Pancreas (tissue), 10 donors: ENCODE measurements around the gene GSTM4. TPM values are rescaled to one million over a fixed set of nuclear protein-coding genes. Genes with fewer than 3 reads are reported as not detected.

Experiments
- ATAC-seq, 4 donors: fragments of 200-7000 bp; cut with Tn5 transposase; one replicate each; pipeline versions ENCODE4 v1.8.0 to v1.9.1; 2020; ENCODE audit warnings: mild to moderate bottlenecking in 4 of 4, moderate library complexity in 4 of 4
- DNase-seq, 6 donors: peaks; one replicate each; pipeline ENCODE4 v3.0.0-alpha.2; 2020
- FAIRE-seq: peaks from 2 replicates; lab custom pipeline; 2012; peaks lifted over from hg19 to GRCh38; lab: Jason Lieb, UNC
- H3K27ac ChIP-seq, 4 donors: fragments of 200-600 bp; sonication (generic); 1 replicate in 3 of 4; 2 replicates in 1 of 4; pipeline versions ENCODE4 v1.5.0 to v1.8.0; 2020
- H3K27me3 ChIP-seq, 4 donors: fragments of 200-600 bp; one replicate each; pipeline ENCODE4 v1.8.0; 2021
- H3K36me3 ChIP-seq, 3 donors: fragments of 200-600 bp; sonication (generic) in 1 of 3; one replicate each; pipeline versions ENCODE4 v1.5.0 to v1.8.0; 2020 to 2021
- H3K4me1 ChIP-seq, 3 donors: fragments of 200-600 bp; one replicate each; pipeline ENCODE4 v1.8.0; 2021
- H3K4me3 ChIP-seq, 4 donors: fragments of 200-600 bp; sonication (generic) in 2 of 4; one replicate each; pipeline versions ENCODE4 v1.5.0 to v1.8.0; 2020 to 2021
- H3K9me3 ChIP-seq, 4 donors: fragments of 200-600 bp; one replicate each; pipeline ENCODE4 v1.8.0; 2021
- WGBS, 2 donors: extraction: QIAGEN DNeasy Blood & Tissue Kit; methylation state at CpG; one replicate each; pipeline ENCODE4 v1.1.7; 2013; 5-methylcytosine and 5-hydroxymethylcytosine counted together
- intact Hi-C, 3 donors: fragments of 100-400 bp; cut with DNase I; formaldehyde crosslinking; loops; one replicate each; pipeline versions ENCODE4 v1.11.1 to v1.14.2; 2022
- polyA plus RNA-seq, 2 donors: library from polyadenylated mRNA; stranded (reverse); fragments of 200-250 nt; gene quantifications; one replicate each; pipeline ENCODE4 v1.2.3, GENCODE V29; 2013
- total RNA-seq, 6 donors: library from RNA; stranded (reverse); fragmentation: NEBNext Ultra II Directional in 4 of 6; extraction: Animal tissue kit (Norgen Biotek cat#: 25700) in 4 of 6; gene quantifications; one replicate each; pipeline versions ENCODE4 v1.2.1 to v1.2.4, GENCODE V29; 2021 to 2023
- TF ChIP-seq, protein P1 (sequence below), 4 donors: fragments of 200-600 bp; sonication (generic) in 3 of 4; IDR thresholded peaks; one replicate each; pipeline versions ENCODE4 v1.5.0 to v1.8.0; 2021; ENCODE audit warnings: antibody characterized with exemption in 4 of 4
- donor health status: healthy with polysubstance abuse.
- donor health status: DM: no; HTN: no; CAD: no; lungs with moderate emphysema.
- donor health status: DM: no; HTN: no; CAD: no.
- donor health status: control.
- donor health status: control.
- donor health status: Bipolar disorder and iron deficiency.
- donor health status: DM: yes; HTN: yes; CAD: no.
- donor health status: DM: no; HTN: no; CAD: no.
- donor health status: DM: no; HTN: no; CAD: no.
- donor health status: DM: yes; HTN: yes; CAD: no.

GSTM4 gene
- total and polyA plus RNA-seq, 8 donors: 13.4 to 36.6 (median 19.8) TPM

DNA sequence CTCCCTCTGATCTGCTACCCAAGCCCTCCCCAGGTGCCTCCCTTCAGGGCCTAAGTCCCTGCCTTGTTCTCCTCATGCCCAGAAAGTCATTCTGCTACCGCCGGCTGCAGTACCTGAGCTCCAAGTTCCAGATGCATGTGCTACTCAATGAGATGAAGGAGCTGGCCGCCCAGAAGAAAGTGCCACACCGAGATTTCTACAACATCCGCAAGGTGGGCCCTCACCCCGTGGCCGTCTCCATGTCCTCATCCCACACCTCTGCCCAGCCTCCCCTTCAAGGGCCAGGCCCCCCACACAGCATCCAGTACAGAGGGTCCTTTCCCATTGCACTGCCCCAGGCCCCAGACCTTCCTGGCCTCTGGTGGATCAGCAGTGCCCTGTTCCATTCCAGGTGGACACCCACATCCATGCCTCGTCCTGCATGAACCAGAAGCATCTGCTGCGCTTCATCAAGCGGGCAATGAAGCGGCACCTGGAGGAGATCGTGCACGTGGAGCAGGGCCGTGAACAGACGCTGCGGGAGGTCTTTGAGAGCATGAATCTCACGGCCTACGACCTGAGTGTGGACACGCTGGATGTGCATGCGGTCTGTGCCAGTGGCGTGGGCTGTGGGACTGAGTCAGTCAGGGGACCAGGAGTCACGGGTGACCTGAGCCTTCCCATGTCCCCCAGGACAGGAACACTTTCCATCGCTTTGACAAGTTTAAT, 28.1 kb upstream of the GSTM4 start:
- WGBS, 2 donors: 90% methylated on average over 23 of the region's 23 CpGs
- Histone ChIP-seq H3K36me3 (peaks cover 0 to 41% (median 5%) of the 10 kb centered on the region in 3 donors), H3K9me3 (no peaks in the 10 kb centered on the region), H3K4me3 (no peak overlapping the region), H3K27ac (no peak overlapping the region), H3K4me1 (no peaks in the 10 kb centered on the region), H3K27me3 (no peaks in the 10 kb centered on the region)
- peak in 2 of 6 donors; percentile 8 to 52 for DNase-seq
- intact Hi-C loops: loop anchor here in 2 of 3 donors (5.0 kb wide), 1 partner anchor 86 kb away; no protein-coding TSS in a partner anchor
- TF ChIP-seq, protein P1, sequence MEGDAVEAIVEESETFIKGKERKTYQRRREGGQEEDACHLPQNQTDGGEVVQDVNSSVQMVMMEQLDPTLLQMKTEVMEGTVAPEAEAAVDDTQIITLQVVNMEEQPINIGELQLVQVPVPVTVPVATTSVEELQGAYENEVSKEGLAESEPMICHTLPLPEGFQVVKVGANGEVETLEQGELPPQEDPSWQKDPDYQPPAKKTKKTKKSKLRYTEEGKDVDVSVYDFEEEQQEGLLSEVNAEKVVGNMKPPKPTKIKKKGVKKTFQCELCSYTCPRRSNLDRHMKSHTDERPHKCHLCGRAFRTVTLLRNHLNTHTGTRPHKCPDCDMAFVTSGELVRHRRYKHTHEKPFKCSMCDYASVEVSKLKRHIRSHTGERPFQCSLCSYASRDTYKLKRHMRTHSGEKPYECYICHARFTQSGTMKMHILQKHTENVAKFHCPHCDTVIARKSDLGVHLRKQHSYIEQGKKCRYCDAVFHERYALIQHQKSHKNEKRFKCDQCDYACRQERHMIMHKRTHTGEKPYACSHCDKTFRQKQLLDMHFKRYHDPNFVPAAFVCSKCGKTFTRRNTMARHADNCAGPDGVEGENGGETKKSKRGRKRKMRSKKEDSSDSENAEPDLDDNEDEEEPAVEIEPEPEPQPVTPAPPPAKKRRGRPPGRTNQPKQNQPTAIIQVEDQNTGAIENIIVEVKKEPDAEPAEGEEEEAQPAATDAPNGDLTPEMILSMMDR (IDR thresholded peaks at IDR 0.05): no peak
- no peak for FAIRE-seq
- ATAC-seq: peak in 1 of 4 donors; percentile 2

DNA sequence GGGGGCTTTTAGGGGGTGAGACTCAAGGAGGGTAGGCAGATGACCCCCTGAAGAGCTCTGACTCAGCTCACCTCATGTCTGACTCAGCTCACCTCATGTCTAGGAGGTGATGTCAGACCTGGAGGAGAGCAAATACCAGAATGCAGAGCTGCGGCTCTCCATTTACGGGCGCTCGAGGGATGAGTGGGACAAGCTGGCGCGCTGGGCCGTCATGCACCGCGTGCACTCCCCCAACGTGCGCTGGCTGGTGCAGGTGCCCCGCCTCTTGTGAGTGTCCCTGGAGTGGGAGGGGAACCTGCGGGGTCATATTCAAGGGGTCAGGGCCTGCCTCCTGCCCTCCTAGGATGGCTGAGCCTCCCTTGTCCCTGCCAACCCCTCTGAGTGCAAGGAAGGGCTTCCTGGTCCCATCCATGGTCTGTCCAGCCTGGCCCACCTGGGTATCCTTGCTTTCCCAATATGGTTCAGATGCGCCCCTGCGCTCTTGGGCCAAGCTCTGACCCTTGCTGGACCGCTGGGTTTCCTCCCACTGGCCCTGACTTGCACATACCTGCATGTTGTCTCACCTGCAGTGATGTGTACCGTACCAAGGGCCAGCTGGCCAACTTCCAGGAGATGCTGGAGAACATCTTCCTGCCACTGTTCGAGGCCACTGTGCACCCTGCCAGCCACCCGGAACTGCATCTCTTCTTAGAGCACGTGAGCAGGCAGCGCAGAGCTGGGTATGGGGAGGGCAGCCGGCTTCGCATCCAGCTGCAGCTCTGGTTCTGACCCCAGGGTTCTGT, 27.2 kb upstream of the GSTM4 start:
- Histone ChIP-seq H3K9me3 (no peaks in the 10 kb centered on the region), H3K27me3 (no peaks in the 10 kb centered on the region), H3K27ac (no peak overlapping the region), H3K4me3 (no peak overlapping the region), H3K36me3 (peaks cover 0 to 41% (median 5%) of the 10 kb centered on the region in 3 donors), H3K4me1 (no peaks in the 10 kb centered on the region)
- intact Hi-C loops: loop anchor here in 2 of 3 donors (5.0 kb wide), 1 partner anchor 86 kb away; no protein-coding TSS in a partner anchor
- 86 to 87% methylated on average over 23 of the region's 23 CpGs for WGBS, 2 donors
- TF ChIP-seq, protein P1 (IDR thresholded peaks at IDR 0.05): no peak
- FAIRE-seq (no peak), DNase-seq (peak in 3 of 6 donors; percentile 21 to 58 (median 38)), ATAC-seq (no peak)

DNA sequence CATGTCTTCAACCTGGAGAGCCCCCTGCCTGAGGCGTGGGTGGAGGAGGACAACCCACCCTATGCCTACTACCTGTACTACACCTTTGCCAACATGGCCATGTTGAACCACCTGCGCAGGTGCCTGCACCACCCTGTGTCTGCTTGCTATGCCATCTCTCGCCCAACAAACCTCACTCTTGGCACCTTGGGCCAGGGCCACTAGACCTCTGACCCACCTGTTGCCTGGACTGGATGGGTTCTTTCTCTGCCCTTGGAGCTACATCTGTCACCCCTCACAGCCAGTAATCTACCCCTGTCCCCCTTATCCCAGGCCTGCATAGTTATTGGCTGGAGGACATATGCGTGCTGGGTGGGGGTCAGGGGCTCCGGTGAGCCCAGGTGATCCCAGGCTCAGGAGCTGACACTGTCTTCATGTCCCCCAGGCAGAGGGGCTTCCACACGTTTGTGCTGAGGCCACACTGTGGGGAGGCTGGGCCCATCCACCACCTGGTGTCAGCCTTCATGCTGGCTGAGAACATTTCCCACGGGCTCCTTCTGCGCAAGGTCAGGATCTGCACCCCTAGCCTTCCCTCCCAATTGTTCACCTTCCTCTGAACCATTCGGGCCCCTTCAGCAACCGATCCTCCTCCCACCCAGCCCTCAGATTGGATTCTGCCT, 26.4 kb upstream of the GSTM4 start:
- FAIRE-seq: no peak
- WGBS, 2 donors: 80 to 86% methylated on average over 10 of the region's 10 CpGs
- intact Hi-C loops: loop anchor here (5.0 to 10.0 kb wide), 3 partner anchors 85 to 355 kb away; partner anchors contain the start of genes AHCYL1 (in 1 of the 3) and GNAI3 (in 1 of the 3)

DNA sequence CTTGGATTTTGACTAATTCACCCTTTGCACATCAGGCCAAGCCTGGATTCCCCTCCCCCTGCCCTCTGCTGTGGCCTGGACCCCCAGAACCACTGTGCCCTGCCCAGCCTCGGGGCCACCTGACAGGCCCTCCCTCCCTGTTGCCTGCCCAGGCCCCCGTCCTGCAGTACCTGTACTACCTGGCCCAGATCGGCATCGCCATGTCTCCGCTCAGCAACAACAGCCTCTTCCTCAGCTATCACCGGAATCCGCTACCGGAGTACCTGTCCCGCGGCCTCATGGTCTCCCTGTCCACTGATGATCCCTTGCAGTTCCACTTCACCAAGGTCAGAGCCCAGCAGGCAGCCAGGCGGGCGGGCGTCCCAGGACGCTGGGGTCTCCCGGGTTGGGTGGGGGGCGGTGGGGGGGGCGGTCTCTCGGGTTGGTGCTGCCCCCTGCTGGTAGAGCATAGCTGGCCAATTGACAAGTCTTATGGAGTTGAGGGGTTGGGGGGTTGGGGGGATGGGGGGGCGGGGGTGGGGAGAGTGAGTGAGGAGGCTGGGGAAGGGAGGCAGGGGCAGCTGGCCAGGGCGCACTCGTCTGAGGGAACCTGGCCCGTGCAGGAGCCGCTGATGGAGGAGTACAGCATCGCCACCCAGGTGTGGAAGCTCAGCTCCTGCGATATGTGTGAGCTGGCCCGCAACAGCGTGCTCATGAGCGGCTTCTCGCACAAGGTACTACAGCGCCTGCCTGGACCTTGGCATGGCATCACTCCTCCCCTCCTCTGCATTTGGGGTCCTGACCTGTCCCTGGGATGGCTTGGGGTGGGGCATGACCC, 25.6 kb upstream of the GSTM4 start:
- FAIRE-seq: no peak
- peak in 3 of 6 donors; percentile 19 to 72 (median 45) for DNase-seq
- Histone ChIP-seq H3K36me3 (peaks cover 0 to 41% (median 5%) of the 10 kb centered on the region in 3 donors), H3K4me1 (no peaks in the 10 kb centered on the region), H3K9me3 (no peaks in the 10 kb centered on the region), H3K27ac (no peak overlapping the region), H3K27me3 (no peaks in the 10 kb centered on the region), H3K4me3 (no peak overlapping the region)
- peak in 2 of 4 donors; percentile 37 to 44 for ATAC-seq
- TF ChIP-seq, protein P1 (IDR thresholded peaks at IDR 0.05): peak in 1 of 4 donors; percentile 8
- intact Hi-C loops: loop anchor here in 2 of 3 donors (10.0 kb wide), 2 partner anchors 85 to 355 kb away; partner anchors contain the start of genes AHCYL1 (in 1 of the 2) and GNAI3 (in 1 of the 2)
- WGBS, 2 donors: 76 to 79% methylated on average over 26 to 30 of the region's 30 CpGs

More for the DNA sequence above, 26.4 kb upstream of the GSTM4 start:
- no peaks in the 10 kb centered on the region for H3K27me3 ChIP-seq
- TF ChIP-seq, protein P1 (IDR thresholded peaks at IDR 0.05): no peak
- peak in 1 of 6 donors; percentile 7 for DNase-seq
- no peaks in the 10 kb centered on the region for H3K9me3 ChIP-seq
- H3K4me1 ChIP-seq: no peaks in the 10 kb centered on the region
- no peak for ATAC-seq
- H3K27ac ChIP-seq: no peak overlapping the region
- H3K36me3 ChIP-seq: peaks cover 0 to 41% (median 5%) of the 10 kb centered on the region in 3 donors
- no peak overlapping the region for H3K4me3 ChIP-seq
